ENCODE results near the gene NAA50. TPM values are rescaled to one million over a fixed set of nuclear protein-coding genes. Genes with fewer than 3 reads are reported as not detected.

NAA50 gene
- total and polyA plus RNA-seq, 2 of the 13 experiments (the other 11 are each of a cell fraction or from before 2014, with no cell fraction given): 30.2 to 233 TPM

DNA sequence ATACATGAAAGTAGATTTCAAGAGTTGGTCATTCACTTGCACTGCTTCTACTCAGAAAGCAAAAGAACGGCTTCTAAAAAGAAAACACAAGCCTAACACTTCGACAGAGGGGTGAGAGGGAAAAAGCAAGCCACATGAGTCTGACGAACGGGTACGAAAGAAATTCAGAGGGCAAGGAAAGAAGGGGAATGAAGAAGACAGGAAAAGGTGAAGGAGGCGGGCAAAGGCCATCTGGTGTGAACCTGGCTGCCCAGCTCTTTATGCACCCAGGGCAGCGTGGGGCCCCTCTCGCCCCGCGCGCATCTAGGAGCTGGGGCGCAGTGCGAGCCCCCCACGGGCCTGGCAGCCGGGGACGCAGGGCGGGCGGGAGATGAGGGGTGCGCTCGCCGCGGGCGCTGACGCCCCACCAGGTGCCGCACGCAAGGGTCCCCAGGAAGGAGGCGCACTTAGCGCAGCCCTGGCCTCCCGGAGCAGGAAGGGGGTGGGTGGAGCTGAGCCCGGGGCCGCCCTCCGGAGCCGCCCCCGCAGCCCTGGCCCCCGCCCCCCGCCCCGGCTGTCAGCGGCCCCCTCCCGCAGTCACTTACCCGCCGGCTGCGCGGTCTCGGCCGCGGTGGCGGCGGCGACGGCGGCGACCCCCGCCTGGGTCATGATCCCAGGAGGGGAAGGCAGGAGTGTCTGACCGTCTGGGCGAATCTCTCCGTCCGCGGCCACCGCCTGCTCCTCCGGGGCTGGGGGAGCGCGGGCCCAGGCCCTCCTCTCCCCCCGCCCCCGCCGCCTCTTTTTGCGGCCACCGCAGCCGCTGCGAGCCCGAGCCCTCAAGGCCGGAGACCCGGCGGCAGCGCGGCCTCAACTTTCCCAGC lies 50.0 kb downstream of the NAA50 start, which contains the start of gene USF3 (continued):
- TF ChIP-seq MAZ (IDR thresholded peaks at IDR 0.05; ENCODE audit: borderline replicate concordance, low read depth, low read length) (peak; percentile 67; the same call in 1 of the 2 replicates), MAZ (CRISPR knock-in tag; IDR thresholded peaks at IDR 0.05; ENCODE audit: low read depth) (peak; percentile 78), TGIF2 (CRISPR knock-in tag; IDR thresholded peaks at IDR 0.05) (peak; percentile 60; the same call in 1 of the 2 replicates), ZNF337 (CRISPR knock-in tag; IDR thresholded peaks at IDR 0.05; ENCODE audit: borderline replicate concordance, low read depth) (no peak), ZFX (CRISPR knock-in tag; IDR thresholded peaks at IDR 0.05; ENCODE audit: low read depth) (peak; percentile 73), ZNF124 (CRISPR knock-in tag; IDR thresholded peaks at IDR 0.05) (0 out of 2 replicates have a peak, but pooled peaks have one; percentile 21), ZNF883 (CRISPR knock-in tag; IDR thresholded peaks at IDR 0.05; ENCODE audit: not compliant biosample characterization) (peak; percentile 69), AGO2 (optimal IDR thresholded peaks at IDR 0.05; ENCODE audit: low read depth, low read length) (peak; percentile 58), ASH2L (IDR thresholded peaks at IDR 0.05; ENCODE audit: insufficient read length, low read depth, low read length) (peak; percentile 28), PHB2 (IDR thresholded peaks at IDR 0.05; ENCODE audit: partially characterized antibody) (no peak), SAP130 (CRISPR knock-in tag; IDR thresholded peaks at IDR 0.05; ENCODE audit: low read depth) (peak; percentile 70), KLF16 (CRISPR knock-in tag; IDR thresholded peaks at IDR 0.05) (peak in 1 of 2 experiments; percentile 50; a peak in 1 of 4 replicates), AGO1 (IDR thresholded peaks at IDR 0.05; ENCODE audit: low read depth, low read length, poor library complexity, severe bottlenecking) (no peak), RELA (CRISPR knock-in tag; IDR thresholded peaks at IDR 0.05) (0 out of 2 replicates have a peak, but pooled peaks have one; percentile 23), ZNF614 (CRISPR knock-in tag; IDR thresholded peaks at IDR 0.05; ENCODE audit: borderline replicate concordance) (peak; percentile 41; the same call in 1 of the 2 replicates), PHF8 (CRISPR knock-in tag; IDR thresholded peaks at IDR 0.05) (peak; percentile 72), ZNF329 (CRISPR knock-in tag; IDR thresholded peaks at IDR 0.05; ENCODE audit: low read depth) (0 out of 2 replicates have a peak, but pooled peaks have one; percentile 45), POGZ (CRISPR knock-in tag; IDR thresholded peaks at IDR 0.05) (0 out of 2 replicates have a peak, but pooled peaks have one; percentile 20), ZNF878 (CRISPR knock-in tag; IDR thresholded peaks at IDR 0.05) (0 out of 2 replicates have a peak, but pooled peaks have one; percentile 42), SETDB1 (CRISPR knock-in tag; IDR thresholded peaks at IDR 0.05; ENCODE audit: borderline replicate concordance) (no peak)
- TF ChIP-seq, protein P1, sequence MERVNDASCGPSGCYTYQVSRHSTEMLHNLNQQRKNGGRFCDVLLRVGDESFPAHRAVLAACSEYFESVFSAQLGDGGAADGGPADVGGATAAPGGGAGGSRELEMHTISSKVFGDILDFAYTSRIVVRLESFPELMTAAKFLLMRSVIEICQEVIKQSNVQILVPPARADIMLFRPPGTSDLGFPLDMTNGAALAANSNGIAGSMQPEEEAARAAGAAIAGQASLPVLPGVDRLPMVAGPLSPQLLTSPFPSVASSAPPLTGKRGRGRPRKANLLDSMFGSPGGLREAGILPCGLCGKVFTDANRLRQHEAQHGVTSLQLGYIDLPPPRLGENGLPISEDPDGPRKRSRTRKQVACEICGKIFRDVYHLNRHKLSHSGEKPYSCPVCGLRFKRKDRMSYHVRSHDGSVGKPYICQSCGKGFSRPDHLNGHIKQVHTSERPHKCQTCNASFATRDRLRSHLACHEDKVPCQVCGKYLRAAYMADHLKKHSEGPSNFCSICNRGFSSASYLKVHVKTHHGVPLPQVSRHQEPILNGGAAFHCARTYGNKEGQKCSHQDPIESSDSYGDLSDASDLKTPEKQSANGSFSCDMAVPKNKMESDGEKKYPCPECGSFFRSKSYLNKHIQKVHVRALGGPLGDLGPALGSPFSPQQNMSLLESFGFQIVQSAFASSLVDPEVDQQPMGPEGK (CRISPR knock-in tag; IDR thresholded peaks at IDR 0.05): peak; percentile 92
- TF ChIP-seq, protein P2, sequence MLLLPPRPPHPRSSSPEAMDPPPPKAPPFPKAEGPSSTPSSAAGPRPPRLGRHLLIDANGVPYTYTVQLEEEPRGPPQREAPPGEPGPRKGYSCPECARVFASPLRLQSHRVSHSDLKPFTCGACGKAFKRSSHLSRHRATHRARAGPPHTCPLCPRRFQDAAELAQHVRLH (CRISPR knock-in tag; IDR thresholded peaks at IDR 0.05; ENCODE audit: borderline replicate concordance, low read depth): peak; percentile 50; the same call in 1 of the 2 replicates
- TF ChIP-seq, protein P3, sequence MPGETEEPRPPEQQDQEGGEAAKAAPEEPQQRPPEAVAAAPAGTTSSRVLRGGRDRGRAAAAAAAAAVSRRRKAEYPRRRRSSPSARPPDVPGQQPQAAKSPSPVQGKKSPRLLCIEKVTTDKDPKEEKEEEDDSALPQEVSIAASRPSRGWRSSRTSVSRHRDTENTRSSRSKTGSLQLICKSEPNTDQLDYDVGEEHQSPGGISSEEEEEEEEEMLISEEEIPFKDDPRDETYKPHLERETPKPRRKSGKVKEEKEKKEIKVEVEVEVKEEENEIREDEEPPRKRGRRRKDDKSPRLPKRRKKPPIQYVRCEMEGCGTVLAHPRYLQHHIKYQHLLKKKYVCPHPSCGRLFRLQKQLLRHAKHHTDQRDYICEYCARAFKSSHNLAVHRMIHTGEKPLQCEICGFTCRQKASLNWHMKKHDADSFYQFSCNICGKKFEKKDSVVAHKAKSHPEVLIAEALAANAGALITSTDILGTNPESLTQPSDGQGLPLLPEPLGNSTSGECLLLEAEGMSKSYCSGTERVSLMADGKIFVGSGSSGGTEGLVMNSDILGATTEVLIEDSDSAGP (CRISPR knock-in tag; IDR thresholded peaks at IDR 0.05; ENCODE audit: borderline replicate concordance): no peak; the same call in 1 of the 2 replicates
- TF ChIP-seq, protein P4, sequence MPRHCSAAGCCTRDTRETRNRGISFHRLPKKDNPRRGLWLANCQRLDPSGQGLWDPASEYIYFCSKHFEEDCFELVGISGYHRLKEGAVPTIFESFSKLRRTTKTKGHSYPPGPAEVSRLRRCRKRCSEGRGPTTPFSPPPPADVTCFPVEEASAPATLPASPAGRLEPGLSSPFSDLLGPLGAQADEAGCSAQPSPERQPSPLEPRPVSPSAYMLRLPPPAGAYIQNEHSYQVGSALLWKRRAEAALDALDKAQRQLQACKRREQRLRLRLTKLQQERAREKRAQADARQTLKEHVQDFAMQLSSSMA (CRISPR knock-in tag; IDR thresholded peaks at IDR 0.05): no peak

Data from HepG2 (cell line).